SKM-1 (cell line): ENCODE data around the gene MDC1.

Experiments
- DNase-seq: peaks from one replicate; lab custom pipeline; 2025; ENCODE audit not compliant: unreplicated experiment; lab: John Stamatoyannopoulos, UW

Gene MDC1

GRCh38 chr6:30747902-30748769 lies 31.1 kb upstream of the MDC1 start:
- no peak for DNase-seq

DNA sequence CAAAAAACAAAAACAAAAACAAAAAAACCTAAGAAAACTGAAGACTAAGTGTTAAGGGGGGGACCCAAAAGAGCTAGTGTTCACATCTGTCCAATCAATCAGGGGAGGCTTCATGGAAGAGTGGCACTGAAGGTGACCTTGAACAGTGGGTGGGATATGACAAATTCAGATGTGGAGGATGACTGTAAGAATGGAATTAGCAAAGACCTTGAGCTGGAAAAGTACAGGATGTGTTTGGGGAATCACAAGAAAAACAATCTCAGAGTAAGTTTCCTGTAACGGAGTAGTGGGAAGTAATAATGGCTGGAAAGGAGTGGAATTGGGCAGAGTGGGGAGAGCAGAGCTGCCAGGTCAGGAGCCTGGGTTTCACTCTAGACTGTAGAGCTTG lies 30.2 kb upstream of the MDC1 start:
- DNase-seq, result no peak

GRCh38 chr6:30744054-30744805 lies 27.1 kb upstream of the MDC1 start, which contains the start of gene IER3:
Gene IER3, minus strand, starts transcription at chr6:30744547. Its CDS starts 29 bp downstream, at chr6:30744518.
- DNase-seq, result no peak

GRCh38 chr6:30743099-30744053 lies 26.3 kb upstream of the MDC1 start:
- no peak for DNase-seq

- peak; percentile 94 for DNase-seq
Observed at GRCh38 chr6:30742316-30743098, 25.4 kb upstream of the MDC1 start, which contains the start of gene FLOT1. Gene FLOT1, minus strand, starts transcription at chr6:30742687. Its CDS starts 498 bp downstream, at chr6:30742189.

- no peak for DNase-seq
Observed at GRCh38 chr6:30741789-30742315, 24.8 kb upstream of the MDC1 start.

- DNase-seq, result no peak
Observed at GRCh38 chr6:30741063-30741779, 24.1 kb upstream of the MDC1 start.

DNA sequence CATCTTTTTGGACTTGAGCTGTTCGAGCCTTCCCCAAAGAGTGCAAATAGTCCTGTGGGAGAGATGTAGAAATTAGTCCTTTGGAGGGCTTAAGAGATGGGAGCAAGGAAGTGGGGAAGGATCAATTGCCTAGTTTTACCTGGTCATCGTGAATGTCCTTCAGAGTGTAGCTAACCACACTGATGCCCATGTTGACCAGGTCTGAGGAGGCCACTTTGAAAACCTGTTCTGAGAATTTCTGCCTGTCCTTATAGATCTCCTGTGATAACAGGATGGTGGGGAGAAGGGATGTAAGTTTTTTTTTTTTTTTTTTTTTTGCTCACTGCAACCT lies 23.4 kb upstream of the MDC1 start:
- no peak for DNase-seq

GRCh38 chr6:30738532-30738931 lies 21.5 kb upstream of the MDC1 start:
- no peak for DNase-seq

- DNase-seq, result no peak
Observed at GRCh38 chr6:30735668-30736314, 18.7 kb upstream of the MDC1 start.

DNA sequence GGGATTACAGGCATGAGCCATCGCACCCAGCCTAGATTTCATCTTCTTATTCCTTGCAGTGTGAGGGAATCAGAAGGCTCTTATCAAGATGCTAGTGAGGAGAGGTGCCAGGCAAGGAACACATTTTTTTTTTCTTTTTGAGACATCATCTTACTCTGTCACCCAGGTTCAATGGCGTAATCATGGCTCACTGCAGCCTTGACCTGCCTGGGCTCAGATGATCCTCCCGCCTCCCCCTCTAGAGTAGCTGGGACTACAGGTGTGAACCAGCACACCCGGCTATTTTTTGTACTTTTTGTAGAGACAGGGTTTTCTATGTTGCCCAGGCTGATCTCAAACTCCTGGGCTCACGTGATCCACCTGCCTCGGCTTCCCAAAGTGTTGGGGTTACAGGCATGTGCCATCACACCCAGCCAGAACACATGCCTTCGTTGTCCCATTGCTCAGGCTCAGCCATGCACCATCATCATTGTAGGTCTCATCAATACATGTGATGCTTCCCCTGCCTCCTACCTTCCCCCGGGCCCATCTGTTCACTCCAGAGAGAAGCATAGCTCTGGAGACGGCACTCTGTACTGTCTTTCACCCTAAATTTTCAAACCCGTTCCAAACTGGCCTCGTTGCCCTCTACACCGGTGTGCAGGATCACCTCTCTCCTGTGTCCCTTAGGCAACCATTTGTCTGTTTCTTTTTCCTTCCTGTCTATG lies 15.3 kb upstream of the MDC1 start:
- no peak for DNase-seq

GRCh38 chr6:30730601-30731435 lies 13.7 kb upstream of the MDC1 start:
- peak; percentile 43 for DNase-seq

- DNase-seq, result no peak
Observed at GRCh38 chr6:30727920-30728553, 11.0 kb upstream of the MDC1 start.

DNA sequence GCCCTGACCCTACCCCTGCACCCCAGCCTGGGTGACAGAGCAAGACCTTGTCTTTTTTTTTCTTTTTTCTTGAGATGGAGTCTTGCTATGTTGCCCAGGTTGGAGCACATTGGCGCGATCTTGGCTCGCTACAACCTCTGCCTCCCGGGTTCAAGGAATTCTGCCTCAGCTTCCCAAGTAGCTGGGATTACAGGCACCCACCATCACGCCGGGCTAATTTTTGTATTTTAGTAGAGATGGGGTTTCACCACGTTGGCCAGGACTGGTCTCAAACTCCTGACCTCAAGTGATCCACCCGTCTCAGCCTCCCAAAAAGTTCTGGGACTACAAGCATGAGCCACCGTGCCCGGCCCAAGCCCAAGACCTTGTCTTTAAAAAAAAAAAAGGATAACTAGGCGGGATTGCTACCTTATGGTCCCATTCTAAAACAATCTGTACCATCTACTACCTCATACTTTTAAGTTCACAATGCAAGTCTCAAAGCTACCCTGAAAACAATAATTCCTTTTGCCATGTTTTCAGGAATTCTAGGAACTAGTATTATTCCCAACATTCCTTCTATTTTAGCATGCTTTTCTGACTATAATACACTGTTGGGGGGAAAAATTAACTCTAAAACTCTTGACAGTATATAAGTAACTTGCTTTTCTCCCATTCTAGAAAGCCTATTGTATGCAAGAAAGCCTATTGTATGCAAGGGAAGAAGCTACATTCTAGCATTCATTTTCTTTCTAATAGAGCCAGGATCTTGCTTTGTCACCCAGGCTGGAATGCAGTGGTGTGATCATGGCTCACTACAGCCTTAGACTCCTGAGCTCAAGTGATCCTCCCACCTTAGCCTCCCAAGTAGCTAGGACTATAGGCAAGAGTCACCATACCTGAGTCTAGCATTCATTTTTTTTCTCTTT lies 9.7 kb upstream of the MDC1 start:
- DNase-seq, result no peak

DNA sequence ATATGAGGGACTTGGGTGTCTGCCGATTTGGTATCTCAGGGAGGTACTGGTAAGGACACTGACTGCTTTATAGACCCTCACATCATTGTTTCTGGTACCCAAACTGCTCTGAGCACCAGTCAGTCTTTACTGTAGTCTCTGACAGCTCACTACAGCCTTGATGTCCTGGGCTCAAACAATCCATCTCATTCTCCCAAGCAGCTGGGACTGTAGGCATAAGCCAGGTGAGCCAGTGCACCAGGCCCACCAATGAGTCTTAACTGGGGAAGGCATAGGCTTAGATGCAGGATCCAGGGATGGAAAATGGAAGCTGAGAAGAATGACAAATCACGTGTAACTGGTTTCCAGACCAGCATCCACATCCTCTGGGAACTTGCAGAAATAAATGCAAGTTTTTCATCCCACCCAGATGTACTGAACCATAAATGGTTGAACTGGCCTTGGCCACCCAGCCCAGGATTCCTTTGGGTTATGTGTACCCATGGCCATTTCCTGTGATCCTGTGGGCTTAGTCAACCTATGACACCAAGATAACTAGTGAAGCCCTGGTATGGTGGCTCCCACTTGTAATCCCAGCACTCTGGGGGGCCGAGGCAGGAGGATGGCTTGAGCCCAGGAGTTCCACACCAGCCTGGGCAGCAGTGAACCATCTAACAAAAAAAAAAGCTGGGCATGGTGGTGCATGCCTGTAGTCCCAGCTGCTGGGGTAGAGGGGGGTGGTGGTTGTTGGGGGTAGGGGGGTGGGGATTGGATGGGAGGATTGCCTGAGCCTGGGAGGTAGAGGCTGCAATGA lies 8.8 kb upstream of the MDC1 start:
- no peak for DNase-seq
